ENCODE results near the gene POLD2. TPM values are rescaled to one million over a fixed set of nuclear protein-coding genes. Genes with fewer than 3 reads are reported as not detected.

The POLD2 gene
- total and polyA plus RNA-seq, 2 of the 8 experiments (the other 6 are each of a cell fraction or from before 2014, with no cell fraction given): 148 to 214 TPM

GRCh38 chr7:44133295-44133694 lies 9.9 kb upstream of the POLD2 start:
- H3K27ac ChIP-seq (ENCODE audit: low read depth, low read length): no peak overlapping the region
- TF ChIP-seq RAD21 (IDR thresholded peaks at IDR 0.05 in 1 of 2, conservative IDR thresholded peaks at IDR 0.05 in 1 of 2; ENCODE audit: low read depth in 2 of 2, low read length in 2 of 2) (no peak), SP4 (IDR thresholded peaks at IDR 0.05; ENCODE audit: low read length) (no peak), CHD1 (IDR thresholded peaks at IDR 0.05; ENCODE audit: low read depth, low read length) (no peak), SIRT6 (IDR thresholded peaks at IDR 0.05; ENCODE audit: low read length) (no peak), SP2 (IDR thresholded peaks at IDR 0.05; ENCODE audit: low read length) (no peak), SIN3A (conservative IDR thresholded peaks at IDR 0.05 in 1 of 2, IDR thresholded peaks at IDR 0.05 in 1 of 2; ENCODE audit: low read depth in 1 of 2, low read length in 2 of 2) (no peak)
- no peak overlapping the region for H2BK12ac ChIP-seq (ENCODE audit: low read depth, low read length)
- no peaks in the 10 kb centered on the region for H3K79me2 ChIP-seq (ENCODE audit: control insufficient read depth in 1 of 2, insufficient read depth in 2 of 2, low read length in 2 of 2)
- H4K8ac ChIP-seq (ENCODE audit: extremely low read depth, insufficient read depth, low read length): no peak overlapping the region
- H3K36me3 ChIP-seq (ENCODE audit: control insufficient read depth in 2 of 4, insufficient read depth in 4 of 4, low read length in 3 of 4): no peaks in the 10 kb centered on the region
- H3K4me1 ChIP-seq (replicated peaks in 1 of 4; ENCODE audit: control insufficient read depth in 3 of 4, insufficient read depth in 4 of 4, low read length in 3 of 4): peaks cover 0 to 12% (median 3%) of the 10 kb centered on the region in 4 experiments; a peak in 4 of 7 replicates
- H3K18ac ChIP-seq (ENCODE audit: extremely low read depth, low read length): no peak overlapping the region
- DNase-seq (ENCODE audit: low read depth in 1 of 2, low spot score in 2 of 2): no peak
- FAIRE-seq: no peak
- 35% methylated on average over 3 of the region's 3 CpGs; no CpG with 5 or more reads in 1 of the 2 experiments for WGBS, 2 experiments (ENCODE audit: extremely low coverage in 1 of 2, insufficient coverage in 1 of 2, insufficient read length in 1 of 2, insufficient replicate concordance in 2 of 2, low coverage in 1 of 2, low lambda C conversion rate in 2 of 2, missing lambda C conversion rate in 1 of 2)
- H3K9ac ChIP-seq (replicated peaks in 1 of 4; ENCODE audit: extremely low read depth in 1 of 4, low read depth in 3 of 4, low read length in 3 of 4): no peak overlapping the region
- H2AFZ ChIP-seq (ENCODE audit: low read length): no peak overlapping the region
- no peak overlapping the region for H2BK5ac ChIP-seq (ENCODE audit: low read depth, low read length)
- H4K5ac ChIP-seq (ENCODE audit: insufficient read length, low read depth, low read length): no peak overlapping the region
- H3K79me1 ChIP-seq (ENCODE audit: low read depth, low read length): no peaks in the 10 kb centered on the region
- H3K9me3 ChIP-seq (ENCODE audit: insufficient read depth in 2 of 2, low read depth in 1 of 2, low read length in 1 of 2): no peaks in the 10 kb centered on the region
- no peak overlapping the region for H3K14ac ChIP-seq (ENCODE audit: insufficient read length)
- no peak overlapping the region for H3K56ac ChIP-seq (replicated peaks; ENCODE audit: insufficient read length, low read depth, low read length)
- ChIA-PET POLR2A (ENCODE audit: partially characterized antibody) (interaction anchor here (1.6 kb wide), 1 partner anchor 15 kb away, joined by 6 read pairs; no protein-coding TSS in a partner anchor), CTCF (ENCODE audit: partially characterized antibody) (interaction anchor here (0.6 to 4.2 kb wide), 5 partner anchors 14 to 86 kb away, joined by 3 to 45 read pairs (median 3); no protein-coding TSS in a partner anchor)
- H3K4me2 ChIP-seq (ENCODE audit: insufficient read depth in 1 of 2, low read depth in 2 of 2, low read length in 2 of 2): no peak overlapping the region
- no peak overlapping the region for H2BK120ac ChIP-seq (replicated peaks; ENCODE audit: low read depth, low read length)
- no peak overlapping the region for H2BK15ac ChIP-seq (ENCODE audit: low read length)
- H4K20me1 ChIP-seq (replicated peaks in 1 of 2; ENCODE audit: control insufficient read depth in 1 of 2, insufficient read depth in 2 of 2, low read length in 2 of 2): peaks cover 0 to 2% of the 10 kb centered on the region in 2 experiments
- no peak overlapping the region for H3K4ac ChIP-seq (replicated peaks; ENCODE audit: insufficient read length, low read depth, low read length)
- no peak overlapping the region for H4K91ac ChIP-seq (replicated peaks; ENCODE audit: insufficient read length, low read length)
- peaks cover 0 to 16% (median 6%) of the 10 kb centered on the region in 4 experiments; a peak in 6 of 7 replicates for H3K27me3 ChIP-seq (replicated peaks in 1 of 4; ENCODE audit: control insufficient read depth in 3 of 4, extremely low read depth in 1 of 4, insufficient read depth in 3 of 4, low read length in 3 of 4)
- H2BK20ac ChIP-seq (ENCODE audit: low read length): no peak overlapping the region
- no peak overlapping the region for H3K23ac ChIP-seq (ENCODE audit: insufficient read length)
- H3K23me2 ChIP-seq (ENCODE audit: low read depth, low read length): no peaks in the 10 kb centered on the region; the same call in 1 of the 2 replicates
- no peak overlapping the region for H3K4me3 ChIP-seq (ENCODE audit: extremely low read depth in 1 of 4, insufficient read depth in 2 of 4, low read depth in 3 of 4, low read length in 4 of 4)
- H2AK5ac ChIP-seq (ENCODE audit: low read depth, low read length): no peak overlapping the region

Measured in H1 (cell line).